ENCODE data around the gene DNAH14.

DNA sequence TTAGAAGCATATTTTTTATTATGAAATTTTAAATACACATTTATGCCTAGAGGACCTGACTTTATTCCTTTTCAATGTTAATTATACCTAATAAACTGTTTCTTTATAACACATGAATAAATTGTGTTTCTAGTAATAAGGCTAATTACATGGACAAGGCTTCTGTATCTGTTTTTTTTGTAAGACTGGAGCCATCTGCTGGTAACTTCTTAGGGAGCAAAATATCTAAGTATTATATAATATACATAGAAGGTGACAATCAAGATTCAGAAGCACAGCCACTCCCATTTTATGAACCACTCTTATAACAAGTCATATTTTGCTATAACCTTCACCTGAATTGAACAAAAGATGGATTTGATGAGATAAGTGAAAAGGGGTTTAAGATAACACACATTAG, 414.1 kb downstream of the DNAH14 start:
- TF ChIP-seq, protein P1, sequence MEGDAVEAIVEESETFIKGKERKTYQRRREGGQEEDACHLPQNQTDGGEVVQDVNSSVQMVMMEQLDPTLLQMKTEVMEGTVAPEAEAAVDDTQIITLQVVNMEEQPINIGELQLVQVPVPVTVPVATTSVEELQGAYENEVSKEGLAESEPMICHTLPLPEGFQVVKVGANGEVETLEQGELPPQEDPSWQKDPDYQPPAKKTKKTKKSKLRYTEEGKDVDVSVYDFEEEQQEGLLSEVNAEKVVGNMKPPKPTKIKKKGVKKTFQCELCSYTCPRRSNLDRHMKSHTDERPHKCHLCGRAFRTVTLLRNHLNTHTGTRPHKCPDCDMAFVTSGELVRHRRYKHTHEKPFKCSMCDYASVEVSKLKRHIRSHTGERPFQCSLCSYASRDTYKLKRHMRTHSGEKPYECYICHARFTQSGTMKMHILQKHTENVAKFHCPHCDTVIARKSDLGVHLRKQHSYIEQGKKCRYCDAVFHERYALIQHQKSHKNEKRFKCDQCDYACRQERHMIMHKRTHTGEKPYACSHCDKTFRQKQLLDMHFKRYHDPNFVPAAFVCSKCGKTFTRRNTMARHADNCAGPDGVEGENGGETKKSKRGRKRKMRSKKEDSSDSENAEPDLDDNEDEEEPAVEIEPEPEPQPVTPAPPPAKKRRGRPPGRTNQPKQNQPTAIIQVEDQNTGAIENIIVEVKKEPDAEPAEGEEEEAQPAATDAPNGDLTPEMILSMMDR (IDR thresholded peaks at IDR 0.05) = no peak
- TF ChIP-seq POLR2A (IDR thresholded peaks at IDR 0.05) = no peak
